COLO829 (cell line): ENCODE data around the gene TMEM141.

ENCODE experiments used
- DNase-seq: peaks from one replicate; pipeline ENCODE4 v3.0.0; 2012; ENCODE audit warnings: low spot score

The TMEM141 gene

GRCh38 chr9:136814725-136815421, 23.7 kb downstream of the TMEM141 start:
- no peak for DNase-seq

GRCh38 chr9:136815422-136815782, 24.3 kb downstream of the TMEM141 start:
- DNase-seq, result no peak

- DNase-seq, result no peak
Observed at GRCh38 chr9:136820971-136821825, 30.1 kb downstream of the TMEM141 start.

GRCh38 chr9:136821826-136822544, 30.8 kb downstream of the TMEM141 start:
- DNase-seq, result no peak

GRCh38 chr9:136823136-136824046, 32.2 kb downstream of the TMEM141 start:
- no peak for DNase-seq

- DNase-seq, result no peak
Observed at GRCh38 chr9:136824496-136825225, 33.5 kb downstream of the TMEM141 start.

- no peak for DNase-seq
Observed at GRCh38 chr9:136825295-136826187, 34.4 kb downstream of the TMEM141 start.

- no peak for DNase-seq
Observed at GRCh38 chr9:136826188-136826541, 35.0 kb downstream of the TMEM141 start.

- no peak for DNase-seq
Observed at GRCh38 chr9:136826703-136827582, 35.8 kb downstream of the TMEM141 start.

GRCh38 chr9:136827794-136828473, 36.8 kb downstream of the TMEM141 start:
- no peak for DNase-seq

- DNase-seq, result no peak
Observed at GRCh38 chr9:136828474-136829140, 37.5 kb downstream of the TMEM141 start.

- no peak for DNase-seq
Observed at GRCh38 chr9:136829412-136829811, 38.3 kb downstream of the TMEM141 start.

- no peak for DNase-seq
Observed at GRCh38 chr9:136829981-136830885, 39.1 kb downstream of the TMEM141 start.

GRCh38 chr9:136831002-136831719, 40.0 kb downstream of the TMEM141 start:
- no peak for DNase-seq

GRCh38 chr9:136831720-136832104, 40.6 kb downstream of the TMEM141 start:
- DNase-seq, result no peak

GRCh38 chr9:136832581-136832980, 41.4 kb downstream of the TMEM141 start:
- DNase-seq, result no peak
